GM19468 (cell line): ENCODE results near the gene PRKAR2A.

Experiments used
- ATAC-seq: cut with Tn5 transposase; IDR thresholded peaks from one replicate; pipeline ENCODE4 v1.9.1; 2021; ENCODE audit warnings: mild to moderate bottlenecking, moderate library complexity, moderate number of reproducible peaks; ENCODE audit not compliant: unreplicated experiment; ENCODE audit errors: extremely low read depth

PRKAR2A gene

DNA sequence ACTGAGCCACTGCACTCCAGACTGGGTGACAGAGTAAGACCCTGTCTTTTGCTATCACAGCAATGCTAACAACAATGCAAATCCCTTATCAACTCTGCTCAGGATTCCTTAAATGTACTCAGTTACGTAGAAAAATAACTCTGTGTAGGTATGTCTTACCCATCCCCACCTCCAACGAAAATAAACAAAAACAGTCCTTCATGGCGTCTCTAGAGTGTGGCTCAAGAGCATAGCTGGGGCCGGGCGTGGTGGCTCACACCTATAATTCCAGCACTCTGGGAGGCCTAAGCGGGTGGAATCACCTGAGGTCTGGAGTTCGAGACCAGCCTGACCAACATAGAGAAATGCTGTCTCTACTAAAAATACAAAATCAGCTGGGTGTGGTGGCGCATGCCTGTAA is 148.8 kb downstream of the PRKAR2A start:
- ATAC-seq: no peak

DNA sequence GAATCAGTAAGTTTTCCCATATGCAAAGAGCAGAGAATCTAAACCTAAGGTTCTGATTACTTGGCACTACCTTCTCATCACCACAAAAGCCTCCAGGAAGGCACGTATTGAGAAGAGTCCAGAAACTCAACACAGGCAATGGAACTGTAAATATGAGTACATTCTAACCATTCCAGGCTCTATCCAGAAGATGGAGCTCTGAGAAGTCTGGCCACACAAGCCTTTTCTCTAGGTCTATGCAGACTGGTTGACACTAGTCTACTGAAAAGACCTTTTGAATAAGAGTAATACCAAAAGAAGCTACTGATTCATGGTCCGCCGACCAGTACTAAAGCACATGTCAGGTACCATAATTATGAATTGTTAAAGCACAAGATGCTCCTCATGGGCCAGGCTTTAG is 149.7 kb downstream of the PRKAR2A start:
- no peak for ATAC-seq

DNA sequence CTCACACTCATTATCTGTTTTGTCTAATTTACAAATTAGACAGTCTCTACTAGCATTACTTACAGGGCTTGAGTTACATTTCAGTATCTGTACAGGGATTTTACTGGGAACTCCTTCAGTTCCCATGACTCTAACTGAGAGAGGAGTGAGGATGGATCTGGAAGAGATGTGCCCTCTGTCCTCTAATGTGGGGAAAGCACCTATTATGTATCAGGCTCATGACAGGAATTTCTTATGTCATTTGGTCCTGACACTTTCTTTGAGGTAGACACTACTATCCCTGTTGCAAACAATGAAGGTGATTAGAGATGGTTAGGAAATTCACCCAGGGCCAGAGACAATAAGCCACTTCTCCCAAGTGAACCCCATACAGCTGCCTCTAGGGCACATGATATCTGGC is 151.1 kb downstream of the PRKAR2A start:
- no peak for ATAC-seq
